ENCODE measurements around the gene BRWD1. TPM values are rescaled to one million over a fixed set of nuclear protein-coding genes. Genes with fewer than 3 reads are reported as not detected.

BRWD1 gene
- total and polyA plus RNA-seq, 2 of the 13 experiments (the other 11 are each of a cell fraction or from before 2014, with no cell fraction given), result 13.9 to 28.0 TPM

DNA sequence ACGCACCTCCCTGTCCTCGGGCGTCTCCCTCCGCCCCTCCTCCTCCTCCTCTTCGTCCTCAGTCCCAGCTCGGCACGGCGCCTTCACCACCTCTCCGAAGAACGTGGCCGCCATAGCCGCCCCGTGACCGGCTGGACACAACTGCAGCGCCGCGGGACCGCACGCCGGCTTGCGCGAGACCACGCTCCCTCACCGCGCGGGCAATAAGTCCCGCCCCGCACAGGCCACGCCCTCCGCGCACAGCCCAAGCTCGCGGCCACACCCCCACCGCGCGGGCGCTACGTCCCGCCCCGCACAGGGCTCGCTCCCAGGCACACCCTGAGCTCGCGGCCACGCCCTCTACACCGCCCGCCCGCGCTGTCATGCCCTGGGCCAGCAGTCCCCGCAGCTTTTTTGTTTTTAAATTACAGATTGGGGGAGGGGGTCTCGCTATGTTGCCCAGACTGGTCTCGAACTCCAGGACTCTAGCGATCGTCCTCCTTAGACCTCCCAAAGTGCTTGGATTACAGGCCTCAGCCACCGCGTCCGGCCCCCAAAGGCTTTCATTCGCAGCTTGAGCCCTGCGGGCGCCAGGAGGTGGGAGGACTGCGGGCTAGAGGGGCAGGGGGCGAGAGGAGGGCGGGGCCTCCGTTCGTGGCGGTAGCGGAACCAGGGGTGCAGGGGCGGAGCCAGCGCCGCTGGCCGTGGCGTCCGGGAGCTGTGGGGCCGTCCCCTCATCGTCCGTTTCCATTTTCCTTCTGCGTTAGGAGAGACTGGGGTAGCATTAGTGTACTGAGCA lies 130.0 kb downstream of the BRWD1 start, which contains the start of gene PSMG1 (continued):
- TF ChIP-seq, protein P1, sequence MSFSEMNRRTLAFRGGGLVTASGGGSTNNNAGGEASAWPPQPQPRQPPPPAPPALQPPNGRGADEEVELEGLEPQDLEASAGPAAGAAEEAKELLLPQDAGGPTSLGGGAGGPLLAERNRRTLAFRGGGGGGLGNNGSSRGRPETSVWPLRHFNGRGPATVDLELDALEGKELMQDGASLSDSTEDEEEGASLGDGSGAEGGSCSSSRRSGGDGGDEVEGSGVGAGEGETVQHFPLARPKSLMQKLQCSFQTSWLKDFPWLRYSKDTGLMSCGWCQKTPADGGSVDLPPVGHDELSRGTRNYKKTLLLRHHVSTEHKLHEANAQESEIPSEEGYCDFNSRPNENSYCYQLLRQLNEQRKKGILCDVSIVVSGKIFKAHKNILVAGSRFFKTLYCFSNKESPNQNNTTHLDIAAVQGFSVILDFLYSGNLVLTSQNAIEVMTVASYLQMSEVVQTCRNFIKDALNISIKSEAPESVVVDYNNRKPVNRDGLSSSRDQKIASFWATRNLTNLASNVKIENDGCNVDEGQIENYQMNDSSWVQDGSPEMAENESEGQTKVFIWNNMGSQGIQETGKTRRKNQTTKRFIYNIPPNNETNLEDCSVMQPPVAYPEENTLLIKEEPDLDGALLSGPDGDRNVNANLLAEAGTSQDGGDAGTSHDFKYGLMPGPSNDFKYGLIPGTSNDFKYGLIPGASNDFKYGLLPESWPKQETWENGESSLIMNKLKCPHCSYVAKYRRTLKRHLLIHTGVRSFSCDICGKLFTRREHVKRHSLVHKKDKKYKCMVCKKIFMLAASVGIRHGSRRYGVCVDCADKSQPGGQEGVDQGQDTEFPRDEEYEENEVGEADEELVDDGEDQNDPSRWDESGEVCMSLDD (CRISPR knock-in tag; IDR thresholded peaks at IDR 0.05; ENCODE audit: borderline replicate concordance), result peak; percentile 73; the same call in 1 of the 2 replicates
- TF ChIP-seq TCF7L2 (IDR thresholded peaks at IDR 0.05; ENCODE audit: low read depth, low read length), result no peak
- TF ChIP-seq ZNF550 (CRISPR knock-in tag; IDR thresholded peaks at IDR 0.05; ENCODE audit: borderline replicate concordance), result no peak
- peak; percentile 51; the same call in 1 of the 2 replicates for TF ChIP-seq BORCS8-MEF2B (CRISPR knock-in tag; IDR thresholded peaks at IDR 0.05)
- no peak for TF ChIP-seq SNAI1 (CRISPR knock-in tag; IDR thresholded peaks at IDR 0.05; ENCODE audit: borderline replicate concordance)
- TF ChIP-seq SSRP1 (CRISPR knock-in tag; IDR thresholded peaks at IDR 0.05), result no peak
- TF ChIP-seq ZSCAN29 (CRISPR knock-in tag; conservative IDR thresholded peaks at IDR 0.05), result no peak; the same call in 1 of the 2 replicates
- TF ChIP-seq FLYWCH1 (CRISPR knock-in tag; IDR thresholded peaks at IDR 0.05), result no peak
- no peak for TF ChIP-seq CREB1 (IDR thresholded peaks at IDR 0.05)
- TF ChIP-seq CREB1 (CRISPR knock-in tag; IDR thresholded peaks at IDR 0.05), result no peak
- TF ChIP-seq ZNF672 (CRISPR knock-in tag; IDR thresholded peaks at IDR 0.05), result no peak
- TF ChIP-seq LCORL (IDR thresholded peaks at IDR 0.05), result no peak
- TF ChIP-seq LCORL (CRISPR knock-in tag; IDR thresholded peaks at IDR 0.05), result peak; percentile 77
- no peak for TF ChIP-seq SYNCRIP (IDR thresholded peaks at IDR 0.05; ENCODE audit: insufficient read depth, low read depth, low read length)
- TF ChIP-seq AHDC1 (CRISPR knock-in tag; IDR thresholded peaks at IDR 0.05; ENCODE audit: borderline replicate concordance), result no peak
- TF ChIP-seq, protein P2, sequence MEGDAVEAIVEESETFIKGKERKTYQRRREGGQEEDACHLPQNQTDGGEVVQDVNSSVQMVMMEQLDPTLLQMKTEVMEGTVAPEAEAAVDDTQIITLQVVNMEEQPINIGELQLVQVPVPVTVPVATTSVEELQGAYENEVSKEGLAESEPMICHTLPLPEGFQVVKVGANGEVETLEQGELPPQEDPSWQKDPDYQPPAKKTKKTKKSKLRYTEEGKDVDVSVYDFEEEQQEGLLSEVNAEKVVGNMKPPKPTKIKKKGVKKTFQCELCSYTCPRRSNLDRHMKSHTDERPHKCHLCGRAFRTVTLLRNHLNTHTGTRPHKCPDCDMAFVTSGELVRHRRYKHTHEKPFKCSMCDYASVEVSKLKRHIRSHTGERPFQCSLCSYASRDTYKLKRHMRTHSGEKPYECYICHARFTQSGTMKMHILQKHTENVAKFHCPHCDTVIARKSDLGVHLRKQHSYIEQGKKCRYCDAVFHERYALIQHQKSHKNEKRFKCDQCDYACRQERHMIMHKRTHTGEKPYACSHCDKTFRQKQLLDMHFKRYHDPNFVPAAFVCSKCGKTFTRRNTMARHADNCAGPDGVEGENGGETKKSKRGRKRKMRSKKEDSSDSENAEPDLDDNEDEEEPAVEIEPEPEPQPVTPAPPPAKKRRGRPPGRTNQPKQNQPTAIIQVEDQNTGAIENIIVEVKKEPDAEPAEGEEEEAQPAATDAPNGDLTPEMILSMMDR (CRISPR knock-in tag; IDR thresholded peaks at IDR 0.05), result 0 out of 2 replicates have a peak, but pooled peaks have one; percentile 12
- peak; percentile 13; the same call in 1 of the 2 replicates for TF ChIP-seq ZNF597 (CRISPR knock-in tag; IDR thresholded peaks at IDR 0.05)
- TF ChIP-seq ZNF572 (CRISPR knock-in tag; IDR thresholded peaks at IDR 0.05), result no peak
- peak; percentile 58; the same call in 1 of the 2 replicates for TF ChIP-seq ZNF331 (CRISPR knock-in tag; IDR thresholded peaks at IDR 0.05)
